A673 (cell line): ENCODE measurements around the gene KCNJ11. TPM values are rescaled to one million over a fixed set of nuclear protein-coding genes. Genes with fewer than 3 reads are reported as not detected.

ENCODE experiments used
- BruUV-seq: library from RNA; stranded (reverse); fragments of 400-500 nt; replicated peaks from 2 replicates; lab custom pipeline; 2021; lab: Mats Ljungman, UMichigan
- CTCF ChIA-PET: fragments of 300-600 bp; sonication (Branson Sonifier 250); formaldehyde crosslinking; loops from one replicate; lab custom pipeline; 2022; ENCODE audit warnings: antibody characterized with exemption; lab: Charles Lee
- POLR2A ChIA-PET: fragments of 300-600 bp; sonication (Branson Sonifier 250); formaldehyde crosslinking; loops from one replicate; lab custom pipeline; 2022; ENCODE audit warnings: antibody characterized with exemption; ENCODE audit not compliant: low non-redundant PET; lab: Charles Lee
- DNase-seq: peaks from one replicate; pipeline ENCODE4 v3.0.0-alpha.2; 2015; ENCODE audit warnings: low spot score
- H3K27ac ChIP-seq: fragments of 200-600 bp; sonication (generic); 2 replicates; pipeline ENCODE4 v1.5.1; 2016; ENCODE audit warnings: mixed run types, low read depth, mild to moderate bottlenecking, mixed read lengths, antibody characterized with exemption, low read length; ENCODE audit not compliant: poor library complexity, severe bottlenecking
- H3K27me3 ChIP-seq: fragments of 200-600 bp; sonication (generic); replicated peaks from 2 replicates; pipeline ENCODE4 v1.6.1; 2017; ENCODE audit warnings: mixed run types, low read depth, mild to moderate bottlenecking, mixed read lengths, antibody characterized with exemption, low read length; ENCODE audit not compliant: insufficient read depth, poor library complexity
- H3K36me3 ChIP-seq: fragments of 200-600 bp; sonication (generic); 2 replicates; pipeline ENCODE4 v1.6.1; 2016; ENCODE audit warnings: mixed run types, mild to moderate bottlenecking, mixed read lengths, antibody characterized with exemption, low read length; ENCODE audit not compliant: insufficient read depth, poor library complexity, severe bottlenecking
- H3K4me1 ChIP-seq: fragments of 200-600 bp; sonication (generic); 2 replicates; pipeline ENCODE4 v1.6.1; 2017; ENCODE audit warnings: mixed run types, mild to moderate bottlenecking, mixed read lengths, antibody characterized with exemption, low read length; ENCODE audit not compliant: insufficient read depth, poor library complexity, severe bottlenecking
- H3K4me3 ChIP-seq: fragments of 200-600 bp; sonication (generic); 2 replicates; pipeline ENCODE4 v1.5.1; 2016; ENCODE audit warnings: low read depth, mixed run types, mild to moderate bottlenecking, mixed read lengths, low read length; ENCODE audit not compliant: poor library complexity, severe bottlenecking
- H3K9me3 ChIP-seq: fragments of 200-600 bp; sonication (generic); 2 replicates; pipeline ENCODE4 v1.6.1; 2016; ENCODE audit warnings: mixed run types, low read depth, mild to moderate bottlenecking, mixed read lengths, antibody characterized with exemption, low read length; ENCODE audit not compliant: poor library complexity, severe bottlenecking
- CTCF ChIP-seq: fragments of 300-800, 200-600 bp; sonication (generic); conservative IDR thresholded peaks from 2 replicates; pipeline ENCODE4 v1.5.1; 2017; ENCODE audit warnings: low read depth, mild to moderate bottlenecking, antibody characterized with exemption, low read length, moderate library complexity, mixed read lengths
- EZH2 ChIP-seq: fragments of 200-600 bp; sonication (generic); IDR thresholded peaks from 2 replicates; pipeline ENCODE4 v1.6.1; 2017; ENCODE audit warnings: borderline replicate concordance, low read depth, mild to moderate bottlenecking, mixed read lengths, antibody characterized with exemption, low read length; ENCODE audit not compliant: poor library complexity, severe bottlenecking
- intact Hi-C: fragments of 100-400 bp; cut with micrococcal nuclease; formaldehyde crosslinking; loops from one replicate; pipeline ENCODE4 v1.10.0; 2022; ENCODE audit not compliant: unreplicated experiment
- total RNA-seq: library from RNA; stranded (reverse); gene quantifications from 2 replicates; pipeline ENCODE4 v1.2.3, GENCODE V29; 2021

Gene KCNJ11
- total RNA-seq, 1 experiment from 2014 or later = 0.34 TPM

GRCh38 chr11:17376493-17376892, 12.0 kb downstream of the KCNJ11 start:
- no peak overlapping the region for H3K27ac ChIP-seq
- DNase-seq = no peak
- no TSS peak for BruUV-seq
- intact Hi-C loops = no loop called here
- no peak overlapping the region for H3K4me3 ChIP-seq
- CTCF ChIA-PET = no interaction called here
- no peaks in the 10 kb centered on the region for H3K4me1 ChIP-seq
- POLR2A ChIA-PET = no interaction called here
- peaks cover 6% of the 10 kb centered on the region for H3K36me3 ChIP-seq
- H3K9me3 ChIP-seq = peaks cover 10% of the 10 kb centered on the region
- no peaks in the 10 kb centered on the region for H3K27me3 ChIP-seq
- TF ChIP-seq CTCF (no peak), EZH2 (no peak)

- Histone ChIP-seq H3K27ac (no peak overlapping the region), H3K9me3 (peaks cover 18% of the 10 kb centered on the region), H3K4me3 (no peak overlapping the region), H3K27me3 (no peaks in the 10 kb centered on the region), H3K4me1 (no peaks in the 10 kb centered on the region), H3K36me3 (peaks cover 6% of the 10 kb centered on the region)
- no peak for DNase-seq
- ChIA-PET CTCF (interaction anchor here (0.5 kb wide), 1 partner anchor 13 kb away, joined by 6 read pairs; no protein-coding TSS in a partner anchor), POLR2A (no interaction called here)
- BruUV-seq = no TSS peak
- TF ChIP-seq EZH2 (no peak), CTCF (no peak)
- intact Hi-C loops = no loop called here
Measured at GRCh38 chr11:17375547-17375946, 12.9 kb downstream of the KCNJ11 start.

- Histone ChIP-seq H3K36me3 (peaks cover 18% of the 10 kb centered on the region), H3K4me3 (no peak overlapping the region), H3K27ac (no peak overlapping the region), H3K4me1 (no peaks in the 10 kb centered on the region), H3K27me3 (no peaks in the 10 kb centered on the region), H3K9me3 (peaks cover 26% of the 10 kb centered on the region)
- BruUV-seq = no TSS peak
- intact Hi-C loops = no loop called here
- ChIA-PET CTCF (no interaction called here), POLR2A (no interaction called here)
- DNase-seq = peak; percentile 12
- TF ChIP-seq CTCF = no peak
- no peak for TF ChIP-seq EZH2
Measured at GRCh38 chr11:17371614-17372013, 16.8 kb downstream of the KCNJ11 start.
